ENCODE results near the gene NHERF2.
"Not testable (repeated sequence)": the region's sequence is repeated elsewhere in the genome, so short reads cannot be mapped to it uniquely, and the experiment has no call there.

NHERF2 gene

DNA sequence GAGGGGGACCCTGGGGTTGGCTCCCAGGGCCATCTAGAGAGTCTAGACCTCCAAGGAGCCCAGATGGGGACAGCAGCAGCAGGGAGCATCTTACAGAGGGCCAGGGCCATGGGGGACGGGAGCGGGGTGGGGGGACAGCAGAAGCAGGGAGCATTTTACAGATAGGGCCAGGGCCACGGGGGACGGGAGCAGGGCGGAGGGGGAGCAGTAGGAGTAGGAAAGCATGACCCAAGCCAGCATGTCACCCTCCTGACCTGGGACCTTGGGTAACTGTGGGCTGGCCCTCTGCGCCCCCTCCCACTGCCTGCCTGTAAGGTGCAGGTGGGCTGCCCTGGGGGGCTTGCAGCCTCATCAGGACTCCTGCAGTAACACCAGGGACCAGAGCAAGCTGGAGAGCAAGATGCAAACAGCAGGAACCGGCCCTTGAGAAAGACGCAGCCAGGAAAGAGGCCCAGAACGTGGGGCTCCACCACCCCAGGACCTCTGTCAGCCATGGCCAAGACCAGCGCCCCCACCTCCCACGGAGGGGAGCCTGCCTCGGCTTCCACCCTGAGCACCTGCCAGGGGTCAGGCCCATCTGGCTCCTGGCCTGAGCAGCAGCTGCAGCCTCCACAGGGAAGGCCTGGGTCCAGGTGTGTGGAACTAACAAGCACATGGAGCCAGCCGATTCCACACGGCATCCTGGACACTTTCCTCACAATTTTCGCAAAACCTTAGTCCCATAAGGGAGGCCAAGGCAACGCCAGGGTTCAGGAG, 19.4 kb upstream of the NHERF2 start:
- DNase-seq: no peak

- peak in 2 of 5 experiments; percentile 26 to 49 for DNase-seq
Observed at GRCh38 chr16:2008009-2008526, 18.6 kb upstream of the NHERF2 start.

DNA sequence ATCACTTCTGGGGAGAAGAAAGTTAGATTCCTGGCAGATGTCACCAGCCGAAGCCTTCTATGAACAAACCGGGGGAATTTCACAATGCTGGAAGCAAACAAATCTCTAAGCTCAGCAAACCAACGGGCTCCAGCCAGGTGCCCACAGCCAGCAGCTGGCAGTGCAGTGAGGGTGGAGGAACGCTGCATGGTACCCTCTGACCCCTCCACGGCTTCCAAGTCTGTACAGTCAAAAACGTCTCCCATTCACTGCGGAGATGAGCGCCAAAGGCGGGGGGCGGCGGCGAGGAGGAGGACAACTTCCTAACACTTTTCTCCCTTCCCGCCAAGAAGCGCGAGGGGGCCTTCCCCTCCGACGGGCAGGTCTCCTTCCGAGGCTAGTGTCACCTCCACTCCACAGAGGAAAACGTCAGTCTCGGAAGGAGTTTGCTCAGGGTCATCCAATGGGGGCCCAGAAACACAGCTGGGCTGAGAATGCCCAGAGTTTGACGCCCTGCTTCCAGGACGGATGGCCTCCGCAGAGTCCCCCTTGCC, 18.0 kb upstream of the NHERF2 start:
- peak in 2 of 5 experiments; percentile 28 to 43 for DNase-seq

GRCh38 chr16:2009164-2009711, 17.5 kb upstream of the NHERF2 start:
- DNase-seq: peak in 1 of 5 experiments; percentile 52

DNA sequence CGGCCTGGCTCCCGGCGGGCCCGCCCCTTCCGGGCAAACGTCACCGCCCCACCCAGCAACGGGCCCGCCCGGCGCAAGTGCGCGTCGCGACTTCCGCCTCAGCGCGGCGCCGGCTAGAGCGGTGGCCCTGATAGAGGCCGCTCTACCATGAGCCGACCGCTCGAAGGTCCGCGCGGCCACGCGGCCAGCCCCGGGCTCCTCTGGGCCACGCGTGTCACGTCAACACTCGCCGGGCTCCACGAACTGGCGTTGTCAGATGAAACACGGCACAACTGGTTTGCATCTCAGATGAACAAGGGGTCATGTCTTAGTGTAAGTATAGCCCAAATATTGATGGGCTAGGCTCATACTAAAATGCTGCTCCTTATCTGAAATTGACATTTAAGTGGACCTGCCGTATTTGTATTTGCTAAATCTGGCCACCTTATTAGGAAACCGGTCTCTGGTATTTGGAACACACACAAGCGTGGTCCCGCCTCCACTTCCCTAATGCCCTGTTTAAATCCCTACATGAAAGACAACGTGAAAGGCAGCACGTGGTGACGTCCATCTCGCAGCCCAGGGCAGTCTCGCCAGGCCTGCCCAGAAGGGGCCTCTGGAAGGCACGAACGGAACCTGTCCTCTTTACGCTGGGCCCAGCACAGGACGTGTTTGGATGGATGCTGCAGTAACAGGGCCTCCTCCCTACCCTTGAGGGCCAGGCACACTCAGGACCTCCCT, 16.8 kb upstream of the NHERF2 start, which contains the start of gene ZNF598:
TSS of gene ZNF598 (minus strand) at position 31 of the 720 bp plus-strand sequence.
- peak; percentile 56 to 88 (median 70) for DNase-seq

DNA sequence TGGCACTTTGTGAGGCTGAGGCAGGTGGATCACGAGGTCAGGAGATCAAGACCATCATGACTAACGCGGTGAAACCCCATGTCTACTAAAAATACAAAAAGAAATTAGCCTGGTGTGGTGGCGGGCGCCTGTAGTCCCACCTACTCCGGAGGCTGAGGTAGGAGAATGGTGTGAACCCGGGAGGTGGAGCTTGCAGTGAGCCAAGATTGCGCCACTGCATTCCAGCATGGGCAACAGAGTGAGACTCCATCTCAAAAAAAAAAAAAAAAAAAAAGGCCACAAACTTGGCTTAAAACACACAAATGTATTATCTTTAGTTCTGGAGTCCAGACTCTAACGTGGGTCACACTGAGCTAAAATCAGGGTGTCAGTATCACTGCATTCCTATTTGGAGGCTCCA, 15.0 kb upstream of the NHERF2 start:
- DNase-seq: not testable (repeated sequence)

GRCh38 chr16:2013527-2013926, 13.2 kb upstream of the NHERF2 start:
- DNase-seq: no peak

- no peak for DNase-seq
Observed at GRCh38 chr16:2015117-2015946, 11.4 kb upstream of the NHERF2 start.

- no peak for DNase-seq
Observed at GRCh38 chr16:2015947-2016208, 10.8 kb upstream of the NHERF2 start.

DNA sequence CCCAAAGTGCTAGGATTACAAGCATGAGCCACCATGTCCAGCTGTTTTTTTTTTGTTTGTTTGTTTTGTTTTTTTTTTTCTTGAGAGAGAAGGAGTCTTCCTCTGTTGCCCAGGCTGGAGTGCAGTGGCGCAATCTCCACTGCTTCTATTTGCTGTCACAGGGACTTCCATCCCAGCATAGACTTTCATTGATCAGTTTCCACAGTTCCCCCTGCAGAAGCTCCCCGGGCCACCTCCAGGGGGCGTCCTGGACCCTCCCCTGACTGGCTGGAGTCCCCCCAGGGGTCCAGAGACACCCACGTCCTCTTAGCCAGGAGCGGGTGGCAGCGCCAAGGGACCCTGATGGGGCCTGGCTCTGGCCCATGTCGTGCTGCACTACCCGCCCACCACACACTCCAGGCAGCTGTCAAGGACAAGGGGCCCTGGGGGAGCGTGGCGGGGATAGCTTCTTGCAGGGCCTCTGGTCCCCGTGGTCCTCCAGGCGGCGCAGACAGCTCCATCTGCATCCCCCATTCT, 10.2 kb upstream of the NHERF2 start:
- no peak for DNase-seq

GRCh38 chr16:2019518-2019920, 7.2 kb upstream of the NHERF2 start, which contains the start of gene NPW:
Gene NPW, plus strand, starts transcription at chr16:2019785.
- peak in 1 of 5 experiments; percentile 11 for DNase-seq

DNA sequence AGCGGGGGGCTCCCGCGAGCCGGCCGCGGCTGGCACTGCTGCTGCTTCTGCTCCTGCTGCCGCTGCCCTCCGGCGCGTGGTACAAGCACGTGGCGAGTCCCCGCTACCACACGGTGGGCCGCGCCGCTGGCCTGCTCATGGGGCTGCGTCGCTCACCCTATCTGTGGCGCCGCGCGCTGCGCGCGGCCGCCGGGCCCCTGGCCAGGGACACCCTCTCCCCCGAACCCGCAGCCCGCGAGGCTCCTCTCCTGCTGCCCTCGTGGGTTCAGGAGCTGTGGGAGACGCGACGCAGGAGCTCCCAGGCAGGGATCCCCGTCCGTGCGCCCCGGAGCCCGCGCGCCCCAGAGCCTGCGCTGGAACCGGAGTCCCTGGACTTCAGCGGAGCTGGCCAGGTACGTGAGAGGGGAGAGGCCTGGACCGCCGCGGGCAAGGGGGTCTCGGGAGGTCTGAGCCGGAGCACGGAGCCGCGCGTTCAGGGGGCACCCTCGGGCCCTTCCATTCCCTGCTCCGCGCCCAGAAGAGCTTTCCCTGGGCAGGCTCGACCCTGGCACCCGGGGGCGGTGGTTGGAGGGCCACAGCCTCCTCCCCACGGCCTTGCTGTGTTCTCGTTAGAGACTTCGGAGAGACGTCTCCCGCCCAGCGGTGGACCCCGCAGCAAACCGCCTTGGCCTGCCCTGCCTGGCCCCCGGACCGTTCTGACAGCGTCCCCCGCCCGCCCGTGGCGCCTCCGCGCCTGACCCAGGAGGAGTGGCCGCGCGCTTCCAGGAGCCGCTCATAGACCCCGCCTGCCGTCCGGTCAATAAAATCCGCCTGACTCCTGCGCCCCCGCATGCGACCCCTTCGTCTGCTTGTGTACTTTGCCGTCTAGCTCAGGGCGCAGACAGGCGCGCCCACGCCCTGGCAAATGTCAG, 6.5 kb upstream of the NHERF2 start:
- DNase-seq: peak in 1 of 5 experiments; percentile 13

DNA sequence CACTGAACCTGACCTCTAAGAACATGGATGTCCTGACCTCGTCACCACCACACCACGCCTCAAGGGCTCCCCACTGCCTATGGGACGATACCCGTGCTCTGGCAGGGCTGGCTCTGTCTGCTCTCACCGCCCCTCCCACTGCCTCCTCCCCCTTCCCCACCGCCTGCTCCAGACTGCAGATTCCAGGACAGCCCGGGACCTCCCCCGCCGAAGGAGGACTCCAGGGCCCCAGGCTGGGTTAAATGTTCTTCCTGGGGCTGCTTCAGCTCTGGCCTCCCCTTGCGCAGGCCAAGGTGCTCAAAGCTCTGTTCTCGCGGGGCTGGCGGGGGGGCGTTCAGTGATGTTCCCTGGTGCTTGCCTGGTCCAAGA, 4.0 kb upstream of the NHERF2 start:
- no peak for DNase-seq

- DNase-seq: peak; percentile 86 to 98 (median 91)
Observed at GRCh38 chr16:2023092-2024031, 3.3 kb upstream of the NHERF2 start.

DNA sequence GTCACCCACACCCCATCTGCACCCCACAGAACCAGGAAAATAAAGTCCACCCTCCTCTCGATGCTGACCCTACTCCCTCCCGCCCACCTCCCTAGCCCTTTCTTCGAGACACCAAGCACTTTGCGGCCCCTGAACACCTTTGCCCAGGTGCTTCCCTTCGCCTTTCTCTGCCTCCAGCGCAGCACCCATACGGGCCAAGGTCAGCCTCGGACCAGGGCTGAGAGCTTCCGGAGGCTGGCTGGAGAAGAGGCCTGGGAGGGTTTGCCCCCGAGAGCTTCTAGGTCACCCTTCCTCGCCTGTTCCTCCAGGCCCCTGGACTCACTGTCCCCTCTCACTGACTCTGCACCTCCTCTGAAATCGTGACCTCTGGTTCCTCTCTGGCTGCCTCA, 2.7 kb upstream of the NHERF2 start:
- no peak for DNase-seq

- DNase-seq: no peak
Observed at GRCh38 chr16:2025251-2025650, 1.5 kb upstream of the NHERF2 start.

DNA sequence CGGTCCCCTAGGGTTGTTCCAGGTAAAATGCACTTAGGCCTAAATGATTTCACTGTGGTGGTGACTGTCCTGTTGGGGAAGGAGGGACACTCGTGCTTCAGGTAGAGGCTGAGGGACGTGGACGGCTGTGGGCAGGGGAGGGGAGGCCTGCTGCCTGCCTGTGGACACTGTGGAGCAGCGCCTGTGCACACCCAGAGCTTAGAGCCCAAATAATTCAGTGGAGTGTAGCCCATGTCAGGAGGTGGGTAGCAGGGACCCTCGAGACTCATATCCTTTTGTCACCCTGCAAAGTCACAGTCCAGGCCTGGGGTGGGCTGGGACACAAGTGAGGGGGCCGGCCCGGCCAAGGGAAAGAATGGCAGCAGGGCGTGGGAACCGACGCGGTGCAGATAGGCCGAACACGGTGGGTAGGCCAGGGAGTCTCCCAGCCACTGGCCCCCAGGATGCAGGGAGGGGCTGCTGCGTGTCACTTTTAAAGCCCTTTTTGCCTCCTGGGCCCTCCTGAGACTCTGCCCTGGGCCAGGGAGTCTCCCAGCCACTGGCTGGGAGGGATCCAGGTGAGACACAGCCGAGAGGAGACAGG, 733 bp upstream of the NHERF2 start:
- no peak for DNase-seq

DNA sequence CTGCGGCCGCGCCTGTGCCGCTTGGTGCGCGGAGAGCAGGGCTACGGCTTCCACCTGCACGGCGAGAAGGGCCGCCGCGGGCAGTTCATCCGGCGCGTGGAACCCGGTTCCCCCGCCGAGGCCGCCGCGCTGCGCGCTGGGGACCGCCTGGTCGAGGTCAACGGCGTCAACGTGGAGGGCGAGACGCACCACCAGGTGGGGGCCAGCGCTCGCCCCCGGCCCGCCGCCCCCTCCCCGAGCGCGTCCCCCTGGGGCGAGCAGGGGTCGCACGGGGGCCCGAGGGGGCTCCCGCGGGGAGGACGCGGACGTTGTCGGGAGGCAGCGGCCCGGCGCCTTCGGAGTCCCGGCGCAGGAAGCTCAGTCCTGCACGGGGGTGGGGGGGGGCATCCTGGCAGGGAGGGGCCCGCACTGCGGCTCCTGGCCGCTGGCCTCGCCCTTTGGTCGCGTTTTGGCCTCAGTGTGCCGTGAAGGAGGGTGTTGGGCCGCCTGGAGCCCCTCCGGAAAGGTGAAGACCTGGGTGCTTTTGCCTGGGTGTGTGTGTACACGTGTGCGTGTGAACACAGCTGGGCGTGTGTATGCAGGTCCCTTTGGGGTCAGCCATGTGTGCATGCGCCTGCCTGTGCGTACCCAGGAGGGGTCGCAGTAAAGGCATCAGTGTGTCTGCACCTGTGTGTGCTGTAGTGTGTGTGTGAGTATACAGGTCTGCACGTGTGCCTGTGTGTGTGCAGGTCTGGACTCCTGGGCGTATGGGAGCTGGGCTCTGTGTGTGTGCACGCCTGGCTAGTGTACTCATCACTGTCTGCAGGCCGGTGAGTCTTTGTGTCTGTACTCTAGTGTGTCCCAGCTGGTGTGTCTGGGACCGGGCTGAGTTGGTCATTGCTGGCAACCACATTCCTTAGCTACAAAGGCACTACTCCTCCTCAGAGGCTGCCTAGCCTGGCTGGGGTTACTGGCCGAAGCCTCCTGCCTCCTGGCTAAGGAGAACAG, 615 bp downstream of the NHERF2 start:
- DNase-seq: peak in 1 of 5 experiments; percentile 19
